Mucosa of descending colon (tissue), 3 donors: ENCODE measurements around the gene CCDC74A. TPM values are rescaled to one million over a fixed set of nuclear protein-coding genes. Genes with fewer than 3 reads are reported as not detected.
"Not testable (repeated sequence)": the region's sequence is repeated elsewhere in the genome, so short reads cannot be mapped to it uniquely, and the experiment has no call there.

Experiments used
- ATAC-seq: fragments of 200-7000 bp; cut with Tn5 transposase; one replicate; pipeline ENCODE4 v1.9.1; 2020; ENCODE audit warnings: mild to moderate bottlenecking, moderate library complexity
- DNase-seq, 3 donors: peaks; one replicate each; pipeline ENCODE4 v3.0.0-alpha.2; 2020
- H3K36me3 ChIP-seq: fragments of 200-600 bp; one replicate; pipeline ENCODE4 v1.8.0; 2021; ENCODE audit warnings: low read depth, mild to moderate bottlenecking
- H3K4me1 ChIP-seq: fragments of 200-600 bp; one replicate; pipeline ENCODE4 v1.8.0; 2021; ENCODE audit warnings: low read depth, mild to moderate bottlenecking
- H3K4me3 ChIP-seq: fragments of 200-600 bp; one replicate; pipeline ENCODE4 v1.8.0; 2021; ENCODE audit warnings: mild to moderate bottlenecking
- H3K9me3 ChIP-seq: fragments of 200-600 bp; one replicate; pipeline ENCODE4 v1.8.0; 2021; ENCODE audit warnings: mild to moderate bottlenecking
- CTCF ChIP-seq: fragments of 200-600 bp; IDR thresholded peaks from one replicate; pipeline ENCODE4 v1.8.0; 2022; ENCODE audit warnings: antibody characterized with exemption, mild to moderate bottlenecking
- intact Hi-C, 2 donors: fragments of 100-400 bp; cut with DNase I in 1 of 2; cut with micrococcal nuclease in 1 of 2; formaldehyde crosslinking; loops; one replicate each; pipeline versions ENCODE4 v1.11.0 to v1.11.1; 2022; cut with DNase I, micrococcal nuclease
- total RNA-seq, 3 donors: library from RNA; stranded (reverse); fragmentation: NEBNext Ultra II Directional in 2 of 3; extraction: Animal tissue kit (Norgen Biotek cat#: 25700) in 2 of 3; gene quantifications; one replicate each; pipeline versions ENCODE4 v1.2.1 to v1.2.4, GENCODE V29; 2021 to 2023
- donor health status: DM: no; HTN: no; CAD: no; lungs with moderate emphysema.
- donor health status: DM: no; HTN: no; CAD: no.
- donor health status: DM: no; HTN: yes; CAD: no.

Gene CCDC74A
- total RNA-seq, 3 donors from 2014 or later = 1.4 to 3.7 (median 2.2) TPM

DNA sequence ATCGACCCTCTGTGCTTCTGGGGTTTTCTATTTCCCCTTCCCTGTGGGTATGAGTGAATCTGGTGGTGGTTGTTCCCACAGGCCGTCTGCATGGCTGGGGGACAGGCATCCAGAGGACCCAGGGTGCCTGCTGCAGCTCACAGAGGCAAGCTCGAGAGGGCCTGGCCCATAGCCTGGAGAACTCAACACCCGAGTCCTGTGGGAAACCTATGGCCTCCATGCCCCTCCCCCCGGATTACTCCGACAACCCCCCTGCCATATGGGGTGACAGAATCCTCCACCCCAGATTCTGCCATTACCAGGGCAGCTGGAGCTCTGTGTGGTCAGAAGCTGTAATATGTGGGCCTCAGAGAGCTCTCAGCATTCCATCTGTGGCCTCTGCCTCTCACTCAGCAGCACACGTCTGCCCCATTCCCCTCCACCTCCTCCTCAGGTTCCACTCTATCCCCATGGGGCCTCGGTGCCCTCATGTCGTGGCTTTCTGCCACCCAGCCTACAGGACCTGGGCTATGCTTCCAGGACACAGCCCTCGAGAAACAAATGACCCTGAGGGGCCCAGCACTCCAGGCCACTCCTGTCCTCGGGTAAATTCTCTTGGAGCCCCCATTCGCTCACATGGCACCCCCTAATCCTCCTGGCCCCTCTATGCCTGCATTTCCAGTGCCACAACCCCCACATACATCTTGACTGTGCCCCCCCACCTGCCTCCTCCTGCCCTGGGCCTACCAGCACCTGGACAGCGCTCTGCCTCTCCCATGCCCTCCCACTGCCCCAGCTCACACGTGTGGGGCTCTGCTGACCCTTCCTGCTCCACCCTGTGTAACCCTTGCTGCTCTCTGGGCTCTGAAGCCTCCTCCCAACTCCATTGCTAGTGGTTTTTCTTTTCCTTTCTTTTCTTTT, 39.1 kb upstream of the CCDC74A start:
- Histone ChIP-seq H3K4me3 (no peak overlapping the region), H3K9me3 (no peaks in the 10 kb centered on the region), H3K4me1 (peaks cover under 1% of the 10 kb centered on the region), H3K36me3 (no peaks in the 10 kb centered on the region)
- no peak for TF ChIP-seq CTCF
- no peak for DNase-seq
- intact Hi-C loops = no loop called here
- no peak for ATAC-seq

- peak in 1 of 3 donors; percentile 49 for DNase-seq
- H3K36me3 ChIP-seq, H3K9me3 ChIP-seq, H3K4me3 ChIP-seq, ATAC-seq, intact Hi-C loops: not testable (repeated sequence)
- H3K4me1 ChIP-seq = peaks cover 12% of the 10 kb centered on the region
These were observed 36.8 kb upstream of the CCDC74A start for GRCh38 chr2:131490616-131491468.

DNA sequence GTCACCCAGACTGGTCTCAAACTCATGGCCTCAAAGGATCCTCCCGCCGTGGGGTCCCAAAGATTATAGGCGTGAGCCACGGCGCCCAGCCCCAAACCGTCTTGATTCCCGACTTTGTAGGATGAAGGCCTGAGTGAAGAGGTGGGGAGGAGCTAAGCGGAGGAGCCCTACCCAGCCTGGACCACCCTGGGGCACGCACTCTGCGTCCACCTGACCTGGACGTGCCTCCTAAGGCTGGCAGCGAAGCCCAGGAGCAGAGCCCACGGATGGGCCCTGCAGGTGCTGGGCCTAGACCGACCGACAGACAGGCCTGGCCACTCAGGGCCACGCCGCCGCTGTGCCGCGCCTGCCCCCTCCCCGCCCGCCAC, 36.2 kb upstream of the CCDC74A start:
- H3K4me1 ChIP-seq = peaks cover 12% of the 10 kb centered on the region
- ATAC-seq (peak; percentile 27), DNase-seq (peak in 1 of 3 donors; percentile 9)
- H3K9me3 ChIP-seq, intact Hi-C loops, H3K36me3 ChIP-seq, H3K4me3 ChIP-seq: not testable (repeated sequence)

- H3K4me1 ChIP-seq = peaks cover 12% of the 10 kb centered on the region
- H3K9me3 ChIP-seq, intact Hi-C loops, H3K36me3 ChIP-seq: not testable (repeated sequence)
- peak within 1 kb of the TSS; percentile 67 for H3K4me3 ChIP-seq
- ATAC-seq (peak; percentile 4), DNase-seq (peak in 1 of 3 donors; percentile 77)
These were observed 35.7 kb upstream of the CCDC74A start, which contains the start of gene MZT2A for GRCh38 chr2:131492015-131492417. TSS of gene MZT2A (minus strand) at chr2:131492397. CDS start at chr2:131492376, 21 bp downstream.

DNA sequence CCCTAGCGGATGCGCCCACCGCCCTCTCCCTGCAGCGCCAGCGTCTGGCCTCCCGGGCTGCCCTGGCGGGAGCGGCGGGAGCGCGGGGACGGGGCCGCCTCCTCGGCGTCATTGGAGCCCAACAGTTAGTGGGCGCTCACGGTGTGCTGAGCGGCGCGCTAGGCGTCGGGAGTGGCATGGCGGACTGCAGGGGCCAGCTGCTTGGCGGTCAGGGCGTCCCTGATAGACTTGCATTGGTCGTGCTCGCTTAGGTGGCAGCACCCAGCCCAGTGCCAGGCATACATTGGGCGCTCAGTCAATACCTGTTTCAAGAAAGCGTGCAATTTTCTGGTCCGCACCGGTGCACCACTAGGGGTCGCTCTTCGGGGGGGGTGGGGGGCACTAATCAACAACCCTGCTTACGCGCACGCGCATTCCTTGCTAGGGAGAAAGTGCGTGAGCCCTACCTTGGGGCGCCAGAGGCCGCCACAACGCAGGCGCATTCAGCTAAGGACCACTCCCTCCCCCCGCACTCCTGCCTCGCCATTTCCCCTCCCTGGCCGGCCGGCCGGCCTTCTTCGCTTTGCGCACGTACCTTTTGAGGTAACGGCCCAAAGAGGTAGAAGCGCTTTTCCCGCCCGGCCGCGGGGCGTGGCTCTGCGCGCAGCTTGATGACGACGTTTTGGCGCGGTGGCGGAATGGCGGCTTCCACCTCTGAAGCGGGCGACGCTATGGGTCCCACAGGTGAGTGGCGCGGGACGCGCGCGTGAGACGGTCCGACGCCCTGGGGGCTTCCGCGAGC, 35.1 kb upstream of the CCDC74A start:
- ATAC-seq (peak; percentile 86), DNase-seq (peak; percentile 93 to 96 (median 96))
- Histone ChIP-seq H3K4me1 (peaks cover 12% of the 10 kb centered on the region), H3K36me3 (no peaks in the 10 kb centered on the region), H3K9me3 (no peaks in the 10 kb centered on the region), H3K4me3 (peak overlapping the region; percentile 67)
- TF ChIP-seq CTCF = peak; percentile 65
- intact Hi-C loops = no loop called here

DNA sequence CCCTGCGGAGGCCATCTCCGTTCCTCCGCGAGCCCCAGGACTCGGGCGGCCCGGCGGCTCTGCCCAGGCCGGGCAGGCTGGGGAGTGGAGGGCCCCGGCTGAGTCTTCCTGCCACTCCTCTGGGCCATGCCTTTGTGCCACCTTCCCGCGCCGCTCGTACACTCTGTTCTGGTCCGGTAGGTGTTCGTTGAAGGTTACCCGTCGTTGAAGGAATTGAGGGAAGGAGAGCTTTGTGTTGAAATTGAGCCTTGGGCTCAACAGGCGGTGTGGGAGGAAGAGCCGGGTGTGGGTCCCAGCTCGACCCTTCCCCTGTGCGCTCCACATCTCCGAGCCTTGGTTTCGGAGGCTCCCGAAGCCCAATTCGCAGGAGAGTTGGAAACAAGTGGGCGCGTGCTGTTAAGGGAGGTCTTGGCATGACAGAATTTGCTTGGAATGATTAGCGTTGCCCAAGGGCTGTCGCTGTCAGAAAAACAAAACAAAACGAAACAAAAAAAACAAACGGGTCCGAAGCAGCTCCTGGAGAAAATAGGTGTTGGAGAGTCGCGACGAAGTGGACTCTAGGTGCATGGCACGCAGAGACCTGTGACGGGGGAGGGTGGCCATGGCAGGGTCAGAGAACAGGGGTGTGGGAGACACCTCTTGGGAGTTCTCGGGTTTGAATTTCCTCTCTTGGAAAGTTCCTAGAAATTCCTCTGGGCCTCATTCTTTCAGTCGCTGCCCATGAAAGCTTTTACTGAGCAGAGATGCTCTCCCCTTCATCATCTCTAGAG, 34.3 kb upstream of the CCDC74A start:
- DNase-seq (no peak), ATAC-seq (peak; percentile 23)
- no peak for TF ChIP-seq CTCF
- no peaks in the 10 kb centered on the region for H3K9me3 ChIP-seq
- H3K36me3 ChIP-seq = no peaks in the 10 kb centered on the region
- peaks cover 12% of the 10 kb centered on the region for H3K4me1 ChIP-seq
- H3K4me3 ChIP-seq = peak overlapping the region; percentile 67
- intact Hi-C loops = no loop called here

- H3K4me3 ChIP-seq, intact Hi-C loops, DNase-seq, H3K36me3 ChIP-seq, ATAC-seq, H3K9me3 ChIP-seq: not testable (repeated sequence)
- H3K4me1 ChIP-seq = peaks cover 12% of the 10 kb centered on the region
These were observed 32.2 kb upstream of the CCDC74A start for GRCh38 chr2:131495506-131495905.

DNA sequence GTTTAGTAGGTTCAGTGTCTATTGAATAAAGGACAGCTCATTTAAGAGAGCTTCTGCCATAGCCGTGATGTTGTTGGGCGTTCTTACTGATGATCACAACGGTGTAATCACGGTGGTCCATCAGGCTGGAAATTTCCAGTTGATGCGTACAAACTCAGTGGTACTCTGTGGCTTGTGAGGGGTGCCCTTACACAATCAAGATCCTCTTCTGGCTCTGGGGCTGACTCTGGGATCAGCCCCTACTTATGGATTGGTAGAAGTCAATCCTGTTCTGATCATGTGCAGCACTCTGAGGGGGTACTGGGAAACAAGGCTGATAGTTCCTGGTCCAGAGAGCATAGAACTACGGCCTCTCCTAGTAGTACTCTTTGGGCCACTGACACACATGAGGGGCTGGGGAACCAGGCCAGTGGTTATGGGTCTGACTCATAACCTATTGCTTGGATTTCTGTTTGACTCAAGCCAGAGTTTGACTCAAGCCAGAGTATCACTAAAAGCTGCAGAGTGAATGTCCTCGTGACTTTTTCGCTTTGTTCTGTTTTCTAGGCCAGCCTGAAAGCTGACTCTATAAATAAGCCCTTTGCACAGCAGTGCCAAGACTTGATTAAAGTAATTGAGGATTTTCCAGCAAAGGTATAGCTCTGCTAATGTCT, 29.2 kb upstream of the CCDC74A start:
- ATAC-seq, H3K4me3 ChIP-seq, DNase-seq, H3K36me3 ChIP-seq, H3K9me3 ChIP-seq, intact Hi-C loops: not testable (repeated sequence)
- H3K4me1 ChIP-seq = peaks cover 12% of the 10 kb centered on the region

DNA sequence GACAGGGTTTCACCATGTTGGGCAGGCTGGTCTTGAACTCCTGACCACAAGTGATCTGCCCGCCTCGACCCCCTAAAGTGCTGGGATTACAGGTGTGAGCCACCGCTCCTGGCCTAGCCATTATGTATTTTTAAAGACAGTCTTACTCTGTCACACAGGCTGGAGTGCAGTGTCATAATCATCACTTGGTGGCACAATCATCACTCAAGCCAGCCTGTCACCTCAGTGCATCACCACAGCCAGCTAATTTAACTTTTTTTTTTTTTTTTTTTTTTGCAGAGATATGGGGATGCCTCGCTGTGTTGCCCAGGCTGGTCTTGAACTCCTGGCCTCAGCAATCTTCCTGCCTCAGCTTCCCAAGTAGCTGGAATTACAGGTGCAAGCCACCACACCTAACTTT, 24.1 kb upstream of the CCDC74A start:
- H3K4me1 ChIP-seq, H3K9me3 ChIP-seq, H3K4me3 ChIP-seq, DNase-seq, intact Hi-C loops, H3K36me3 ChIP-seq, ATAC-seq: not testable (repeated sequence)
